Measurements from ENCODE around the gene C16orf89. TPM values are rescaled to one million over a fixed set of nuclear protein-coding genes. Genes with fewer than 3 reads are reported as not detected.

The C16orf89 gene
- total and polyA plus RNA-seq, 10 of the 15 experiments (the other 5 are each of a cell fraction or from before 2014, with no cell fraction given), result not detected

DNA sequence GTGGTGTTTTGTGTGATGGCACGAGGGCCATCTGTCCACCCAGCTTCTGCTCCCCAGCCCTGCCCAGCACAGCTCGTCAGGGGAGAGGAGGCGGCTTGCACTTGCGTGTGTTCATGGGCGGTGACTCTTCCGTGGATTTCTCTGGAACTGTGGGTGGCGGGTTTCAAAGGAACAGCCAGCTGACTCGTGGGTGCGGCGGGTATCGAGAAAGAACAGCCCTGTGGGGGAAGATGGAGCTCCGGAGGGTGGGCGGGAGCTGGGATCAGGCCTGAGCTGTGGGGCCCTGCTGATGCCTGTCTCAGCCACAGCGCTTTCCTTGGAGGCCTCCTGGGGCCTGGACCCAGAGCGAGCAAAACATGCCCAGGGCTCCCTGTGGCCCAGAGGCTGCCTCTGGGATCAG is 45.2 kb downstream of the C16orf89 start:
- intact Hi-C loops (cut with micrococcal nuclease; ENCODE audit: unreplicated experiment) (no loop called here), in situ Hi-C loops (cut with MboI) (no loop called here)
- ChIA-PET CTCF (interaction anchor here (0.6 kb wide), 1 partner anchor 74 kb away, joined by 3 read pairs; no protein-coding TSS in a partner anchor), POLR2A (interaction anchor here (0.6 kb wide), 1 partner anchor 8 kb away, joined by 4 read pairs; no protein-coding TSS in a partner anchor), RAD21 (ENCODE audit: unreplicated experiment) (no interaction called here), SMC1A (ENCODE audit: uncharacterized antibody, unreplicated experiment) (interaction anchor here (0.6 kb wide), 1 partner anchor 9 kb away, joined by 3 read pairs; no protein-coding TSS in a partner anchor)
- Histone ChIP-seq H3K4me1 (ENCODE audit: control insufficient read depth, insufficient read depth, low read length) (no peaks in the 10 kb centered on the region), H3K27ac (ENCODE audit: control insufficient read depth, insufficient read depth) (no peak overlapping the region), H4K20me1 (ENCODE audit: control insufficient read depth, insufficient read depth) (no peaks in the 10 kb centered on the region), H3K4me3 (no peak overlapping the region), H3K9ac (ENCODE audit: control insufficient read depth, insufficient read depth, low read length) (no peak overlapping the region), H2AFZ (ENCODE audit: control insufficient read depth, low read depth, low read length) (no peak overlapping the region), H3K27me3 (replicated peaks in 1 of 2; ENCODE audit: control insufficient read depth in 2 of 2, insufficient read depth in 2 of 2, low read length in 1 of 2) (no peaks in the 10 kb centered on the region), H3K9me3 (replicated peaks; ENCODE audit: control insufficient read depth, insufficient read depth, low read length) (no peaks in the 10 kb centered on the region), H3K36me3 (ENCODE audit: control insufficient read depth in 2 of 2, insufficient read depth in 2 of 2, low read length in 1 of 2) (no peaks in the 10 kb centered on the region), H3K4me2 (ENCODE audit: control insufficient read depth, insufficient read depth) (no peak overlapping the region), H3K79me2 (ENCODE audit: control insufficient read depth, insufficient read depth, low read length) (no peaks in the 10 kb centered on the region)
- BruUV-seq (replicated peaks), result no TSS peak
- FAIRE-seq, result no peak
- 24% methylated on average over 15 of the region's 15 CpGs for WGBS (ENCODE audit: insufficient coverage, insufficient replicate concordance, low lambda C conversion rate, missing lambda C conversion rate)
- no peak for ATAC-seq
- no peak for DNase-seq (ENCODE audit: low read depth, low spot score)
- no peak for TF ChIP-seq KDM1A (IDR thresholded peaks at IDR 0.05; ENCODE audit: borderline replicate concordance)
- TF ChIP-seq, protein P1, sequence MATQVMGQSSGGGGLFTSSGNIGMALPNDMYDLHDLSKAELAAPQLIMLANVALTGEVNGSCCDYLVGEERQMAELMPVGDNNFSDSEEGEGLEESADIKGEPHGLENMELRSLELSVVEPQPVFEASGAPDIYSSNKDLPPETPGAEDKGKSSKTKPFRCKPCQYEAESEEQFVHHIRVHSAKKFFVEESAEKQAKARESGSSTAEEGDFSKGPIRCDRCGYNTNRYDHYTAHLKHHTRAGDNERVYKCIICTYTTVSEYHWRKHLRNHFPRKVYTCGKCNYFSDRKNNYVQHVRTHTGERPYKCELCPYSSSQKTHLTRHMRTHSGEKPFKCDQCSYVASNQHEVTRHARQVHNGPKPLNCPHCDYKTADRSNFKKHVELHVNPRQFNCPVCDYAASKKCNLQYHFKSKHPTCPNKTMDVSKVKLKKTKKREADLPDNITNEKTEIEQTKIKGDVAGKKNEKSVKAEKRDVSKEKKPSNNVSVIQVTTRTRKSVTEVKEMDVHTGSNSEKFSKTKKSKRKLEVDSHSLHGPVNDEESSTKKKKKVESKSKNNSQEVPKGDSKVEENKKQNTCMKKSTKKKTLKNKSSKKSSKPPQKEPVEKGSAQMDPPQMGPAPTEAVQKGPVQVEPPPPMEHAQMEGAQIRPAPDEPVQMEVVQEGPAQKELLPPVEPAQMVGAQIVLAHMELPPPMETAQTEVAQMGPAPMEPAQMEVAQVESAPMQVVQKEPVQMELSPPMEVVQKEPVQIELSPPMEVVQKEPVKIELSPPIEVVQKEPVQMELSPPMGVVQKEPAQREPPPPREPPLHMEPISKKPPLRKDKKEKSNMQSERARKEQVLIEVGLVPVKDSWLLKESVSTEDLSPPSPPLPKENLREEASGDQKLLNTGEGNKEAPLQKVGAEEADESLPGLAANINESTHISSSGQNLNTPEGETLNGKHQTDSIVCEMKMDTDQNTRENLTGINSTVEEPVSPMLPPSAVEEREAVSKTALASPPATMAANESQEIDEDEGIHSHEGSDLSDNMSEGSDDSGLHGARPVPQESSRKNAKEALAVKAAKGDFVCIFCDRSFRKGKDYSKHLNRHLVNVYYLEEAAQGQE (IDR thresholded peaks at IDR 0.05; ENCODE audit: low read depth, low read length), result no peak
- TF ChIP-seq IKZF1 (conservative IDR thresholded peaks at IDR 0.05), result no peak
- no peak for TF ChIP-seq EED (IDR thresholded peaks at IDR 0.05; ENCODE audit: low read depth)
- TF ChIP-seq, protein P2, sequence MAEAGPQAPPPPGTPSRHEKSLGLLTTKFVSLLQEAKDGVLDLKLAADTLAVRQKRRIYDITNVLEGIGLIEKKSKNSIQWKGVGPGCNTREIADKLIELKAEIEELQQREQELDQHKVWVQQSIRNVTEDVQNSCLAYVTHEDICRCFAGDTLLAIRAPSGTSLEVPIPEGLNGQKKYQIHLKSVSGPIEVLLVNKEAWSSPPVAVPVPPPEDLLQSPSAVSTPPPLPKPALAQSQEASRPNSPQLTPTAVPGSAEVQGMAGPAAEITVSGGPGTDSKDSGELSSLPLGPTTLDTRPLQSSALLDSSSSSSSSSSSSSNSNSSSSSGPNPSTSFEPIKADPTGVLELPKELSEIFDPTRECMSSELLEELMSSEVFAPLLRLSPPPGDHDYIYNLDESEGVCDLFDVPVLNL (IDR thresholded peaks at IDR 0.05; ENCODE audit: low read depth, low read length), result no peak
- TF ChIP-seq, protein P3, sequence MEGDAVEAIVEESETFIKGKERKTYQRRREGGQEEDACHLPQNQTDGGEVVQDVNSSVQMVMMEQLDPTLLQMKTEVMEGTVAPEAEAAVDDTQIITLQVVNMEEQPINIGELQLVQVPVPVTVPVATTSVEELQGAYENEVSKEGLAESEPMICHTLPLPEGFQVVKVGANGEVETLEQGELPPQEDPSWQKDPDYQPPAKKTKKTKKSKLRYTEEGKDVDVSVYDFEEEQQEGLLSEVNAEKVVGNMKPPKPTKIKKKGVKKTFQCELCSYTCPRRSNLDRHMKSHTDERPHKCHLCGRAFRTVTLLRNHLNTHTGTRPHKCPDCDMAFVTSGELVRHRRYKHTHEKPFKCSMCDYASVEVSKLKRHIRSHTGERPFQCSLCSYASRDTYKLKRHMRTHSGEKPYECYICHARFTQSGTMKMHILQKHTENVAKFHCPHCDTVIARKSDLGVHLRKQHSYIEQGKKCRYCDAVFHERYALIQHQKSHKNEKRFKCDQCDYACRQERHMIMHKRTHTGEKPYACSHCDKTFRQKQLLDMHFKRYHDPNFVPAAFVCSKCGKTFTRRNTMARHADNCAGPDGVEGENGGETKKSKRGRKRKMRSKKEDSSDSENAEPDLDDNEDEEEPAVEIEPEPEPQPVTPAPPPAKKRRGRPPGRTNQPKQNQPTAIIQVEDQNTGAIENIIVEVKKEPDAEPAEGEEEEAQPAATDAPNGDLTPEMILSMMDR (IDR thresholded peaks at IDR 0.05 in 2 of 3, conservative IDR thresholded peaks at IDR 0.05 in 1 of 3; ENCODE audit: control insufficient read depth in 2 of 3, extremely low read depth in 1 of 3, insufficient read depth in 1 of 3, low read depth in 3 of 3, low read length in 3 of 3), result no peak
- TF ChIP-seq MTA3 (IDR thresholded peaks at IDR 0.05; ENCODE audit: borderline replicate concordance, low read length), result no peak
- TF ChIP-seq, protein P4, sequence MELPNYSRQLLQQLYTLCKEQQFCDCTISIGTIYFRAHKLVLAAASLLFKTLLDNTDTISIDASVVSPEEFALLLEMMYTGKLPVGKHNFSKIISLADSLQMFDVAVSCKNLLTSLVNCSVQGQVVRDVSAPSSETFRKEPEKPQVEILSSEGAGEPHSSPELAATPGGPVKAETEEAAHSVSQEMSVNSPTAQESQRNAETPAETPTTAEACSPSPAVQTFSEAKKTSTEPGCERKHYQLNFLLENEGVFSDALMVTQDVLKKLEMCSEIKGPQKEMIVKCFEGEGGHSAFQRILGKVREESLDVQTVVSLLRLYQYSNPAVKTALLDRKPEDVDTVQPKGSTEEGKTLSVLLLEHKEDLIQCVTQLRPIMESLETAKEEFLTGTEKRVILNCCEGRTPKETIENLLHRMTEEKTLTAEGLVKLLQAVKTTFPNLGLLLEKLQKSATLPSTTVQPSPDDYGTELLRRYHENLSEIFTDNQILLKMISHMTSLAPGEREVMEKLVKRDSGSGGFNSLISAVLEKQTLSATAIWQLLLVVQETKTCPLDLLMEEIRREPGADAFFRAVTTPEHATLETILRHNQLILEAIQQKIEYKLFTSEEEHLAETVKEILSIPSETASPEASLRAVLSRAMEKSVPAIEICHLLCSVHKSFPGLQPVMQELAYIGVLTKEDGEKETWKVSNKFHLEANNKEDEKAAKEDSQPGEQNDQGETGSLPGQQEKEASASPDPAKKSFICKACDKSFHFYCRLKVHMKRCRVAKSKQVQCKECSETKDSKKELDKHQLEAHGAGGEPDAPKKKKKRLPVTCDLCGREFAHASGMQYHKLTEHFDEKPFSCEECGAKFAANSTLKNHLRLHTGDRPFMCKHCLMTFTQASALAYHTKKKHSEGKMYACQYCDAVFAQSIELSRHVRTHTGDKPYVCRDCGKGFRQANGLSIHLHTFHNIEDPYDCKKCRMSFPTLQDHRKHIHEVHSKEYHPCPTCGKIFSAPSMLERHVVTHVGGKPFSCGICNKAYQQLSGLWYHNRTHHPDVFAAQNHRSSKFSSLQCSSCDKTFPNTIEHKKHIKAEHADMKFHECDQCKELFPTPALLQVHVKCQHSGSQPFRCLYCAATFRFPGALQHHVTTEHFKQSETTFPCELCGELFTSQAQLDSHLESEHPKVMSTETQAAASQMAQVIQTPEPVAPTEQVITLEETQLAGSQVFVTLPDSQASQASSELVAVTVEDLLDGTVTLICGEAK (IDR thresholded peaks at IDR 0.05; ENCODE audit: borderline replicate concordance), result no peak
- TF ChIP-seq, protein P5, sequence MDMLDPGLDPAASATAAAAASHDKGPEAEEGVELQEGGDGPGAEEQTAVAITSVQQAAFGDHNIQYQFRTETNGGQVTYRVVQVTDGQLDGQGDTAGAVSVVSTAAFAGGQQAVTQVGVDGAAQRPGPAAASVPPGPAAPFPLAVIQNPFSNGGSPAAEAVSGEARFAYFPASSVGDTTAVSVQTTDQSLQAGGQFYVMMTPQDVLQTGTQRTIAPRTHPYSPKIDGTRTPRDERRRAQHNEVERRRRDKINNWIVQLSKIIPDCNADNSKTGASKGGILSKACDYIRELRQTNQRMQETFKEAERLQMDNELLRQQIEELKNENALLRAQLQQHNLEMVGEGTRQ (IDR thresholded peaks at IDR 0.05; ENCODE audit: borderline replicate concordance, low read depth, low read length), result no peak

Data from GM12878 (cell line).